Activated naive CD4-positive, alpha-beta T cell treated with anti-CD3 and anti-CD28 coated beads, Interleukin-2, amount 10 ng/mL, durations not matched to agents 7 days and 5 days (primary cell): Measurements from ENCODE around the gene VWA3A.
"Not testable (repeated sequence)": the region's sequence is repeated elsewhere in the genome, so short reads cannot be mapped to it uniquely, and the experiment has no call there.

Experiments used
- CTCF ChIA-PET: fragments of 350-600 bp; sonication (Branson Sonifier 250); formaldehyde crosslinking; loops from one replicate; lab custom pipeline; 2021; ENCODE audit warnings: antibody characterized with exemption; lab: Charles Lee
- DNase-seq: peaks from one replicate; pipeline ENCODE4 v3.0.0-alpha.2; 2020
- H3K27ac Mint-ChIP-seq: one replicate; pipeline ENCODE4 v1.8.0; 2021; ENCODE audit warnings: mild to moderate bottlenecking, moderate library complexity, mixed read lengths
- H3K27me3 Mint-ChIP-seq: one replicate; pipeline ENCODE4 v1.8.0; 2021; ENCODE audit warnings: mild to moderate bottlenecking, mixed read lengths
- H3K36me3 Mint-ChIP-seq: one replicate; pipeline ENCODE4 v1.8.0; 2021; ENCODE audit warnings: mixed read lengths
- H3K4me1 Mint-ChIP-seq: one replicate; pipeline ENCODE4 v1.8.0; 2021; ENCODE audit warnings: mixed read lengths
- H3K4me3 Mint-ChIP-seq: one replicate; pipeline ENCODE4 v1.8.0; 2021; ENCODE audit warnings: mild to moderate bottlenecking, moderate library complexity, mixed read lengths
- H3K9me3 Mint-ChIP-seq: one replicate; pipeline ENCODE4 v1.8.0; 2021; ENCODE audit warnings: mixed read lengths

The VWA3A gene

DNA sequence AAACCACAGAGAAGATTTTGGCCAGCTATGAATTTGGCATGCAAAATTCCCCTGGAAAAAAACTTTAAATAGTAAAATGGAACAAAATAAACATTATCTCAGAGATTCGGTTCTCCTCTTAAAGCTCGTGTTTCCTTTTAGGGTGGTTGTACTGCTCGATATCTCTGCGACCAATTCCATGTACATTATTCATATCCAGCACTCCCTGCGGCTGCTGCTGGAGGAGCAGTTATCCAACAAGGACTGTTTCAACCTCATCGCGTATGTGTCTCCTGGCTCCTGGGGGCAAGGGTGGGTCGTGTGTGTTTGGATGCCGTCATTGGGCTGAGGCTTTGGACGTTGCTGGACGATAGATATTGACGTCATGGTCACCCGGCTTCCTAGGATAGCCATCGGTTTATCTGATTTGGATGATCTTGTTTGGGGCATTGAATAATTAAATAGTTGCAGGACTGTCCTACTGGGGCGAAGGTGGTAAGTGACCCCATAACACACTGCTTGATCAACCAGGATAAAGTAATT lies 33.8 kb downstream of the VWA3A start:
- no peak overlapping the region for H3K27ac Mint-ChIP-seq
- H3K36me3 Mint-ChIP-seq, result no peaks in the 10 kb centered on the region
- no peaks in the 10 kb centered on the region for H3K4me1 Mint-ChIP-seq
- H3K27me3 Mint-ChIP-seq, result peaks cover 4% of the 10 kb centered on the region
- no peak overlapping the region for H3K4me3 Mint-ChIP-seq
- DNase-seq, result no peak
- no peaks in the 10 kb centered on the region for H3K9me3 Mint-ChIP-seq
- CTCF ChIA-PET, result no interaction called here

- H3K4me1 Mint-ChIP-seq, CTCF ChIA-PET, DNase-seq, H3K9me3 Mint-ChIP-seq, H3K36me3 Mint-ChIP-seq, H3K27ac Mint-ChIP-seq, H3K27me3 Mint-ChIP-seq, H3K4me3 Mint-ChIP-seq: not testable (repeated sequence)
Measured at GRCh38 chr16:22128537-22128936, 36.2 kb downstream of the VWA3A start.

DNA sequence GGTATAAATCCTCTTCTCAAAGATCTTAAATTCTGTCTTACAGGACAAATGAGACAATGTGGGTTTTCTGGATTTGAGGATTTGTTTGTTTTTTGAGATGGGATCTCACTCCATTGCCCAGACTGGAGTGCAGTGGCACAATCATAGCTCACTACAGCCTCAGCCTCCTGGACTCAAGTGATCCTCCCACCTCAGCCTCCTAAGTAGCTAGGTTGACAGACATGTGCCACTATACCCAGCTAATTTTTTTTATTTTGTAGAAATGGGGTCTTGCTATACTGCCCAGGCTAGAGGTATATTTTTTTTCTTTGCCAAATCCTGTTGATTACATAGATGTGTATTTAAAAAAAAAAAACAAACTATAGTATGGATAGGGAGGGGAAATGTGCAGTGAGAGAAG lies 38.2 kb downstream of the VWA3A start:
- no peaks in the 10 kb centered on the region for H3K4me1 Mint-ChIP-seq
- no peak for DNase-seq

DNA sequence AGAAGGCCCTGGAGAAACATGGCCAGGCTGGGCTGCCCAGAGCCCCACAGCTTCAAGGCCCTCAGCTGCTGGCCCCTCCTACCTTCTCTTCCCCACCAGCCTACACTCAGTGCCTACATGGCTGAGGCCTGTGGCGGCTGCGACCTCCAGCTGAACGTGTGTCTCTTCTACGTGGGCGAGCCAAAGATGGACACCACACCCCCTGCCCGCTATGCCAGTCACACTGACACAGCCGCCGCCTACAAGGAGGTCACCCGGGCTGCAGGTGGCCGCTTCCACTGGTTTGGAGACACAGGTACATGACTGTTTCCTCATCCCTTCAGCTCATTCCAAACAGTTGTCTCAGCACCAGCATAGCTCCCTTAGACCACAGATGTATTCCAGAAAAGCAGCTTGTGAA lies 40.5 kb downstream of the VWA3A start:
- no peak overlapping the region for H3K4me3 Mint-ChIP-seq

More for the DNA sequence above, 38.2 kb downstream of the VWA3A start:
- H3K9me3 Mint-ChIP-seq, result no peaks in the 10 kb centered on the region
- no peaks in the 10 kb centered on the region for H3K36me3 Mint-ChIP-seq
- no peak overlapping the region for H3K4me3 Mint-ChIP-seq
- CTCF ChIA-PET, result interaction anchor here (0.7 to 2.5 kb wide), 2 partner anchors 11 to 54 kb away, joined by 3 to 9 read pairs; no protein-coding TSS in a partner anchor
- H3K27ac Mint-ChIP-seq, result no peak overlapping the region
- peaks cover 4% of the 10 kb centered on the region for H3K27me3 Mint-ChIP-seq

DNA sequence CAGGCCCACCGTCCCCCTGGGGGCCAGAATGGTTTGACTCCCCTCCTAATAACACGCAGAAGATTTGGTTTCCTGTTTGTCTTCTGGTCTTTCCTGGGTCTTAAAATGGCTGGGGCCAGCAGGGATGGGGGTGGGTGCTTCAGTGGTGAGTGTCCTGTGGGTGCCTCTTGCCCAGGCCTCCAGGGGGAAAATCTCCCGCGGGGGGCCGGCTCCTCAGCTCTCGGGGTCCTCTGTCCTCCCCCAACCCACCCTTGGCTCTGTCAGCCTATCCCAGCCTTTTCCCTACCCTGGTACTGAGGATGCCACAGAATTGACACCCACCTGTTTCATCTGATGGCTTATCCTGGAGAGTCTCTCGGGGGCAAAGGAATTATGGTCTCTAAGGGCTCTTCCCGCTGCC lies 46.1 kb downstream of the VWA3A start:
- CTCF ChIA-PET, result no interaction called here
- DNase-seq, result no peak
- no peaks in the 10 kb centered on the region for H3K9me3 Mint-ChIP-seq
- H3K27ac Mint-ChIP-seq, result no peak overlapping the region
- no peaks in the 10 kb centered on the region for H3K4me1 Mint-ChIP-seq
- no peaks in the 10 kb centered on the region for H3K36me3 Mint-ChIP-seq
- H3K27me3 Mint-ChIP-seq, result peaks cover 14% of the 10 kb centered on the region
- no peak overlapping the region for H3K4me3 Mint-ChIP-seq

More for the DNA sequence above, 40.5 kb downstream of the VWA3A start:
- Mint-ChIP-seq H3K4me1 (no peaks in the 10 kb centered on the region), H3K9me3 (no peaks in the 10 kb centered on the region), H3K27ac (no peak overlapping the region), H3K27me3 (peaks cover 12% of the 10 kb centered on the region), H3K36me3 (no peaks in the 10 kb centered on the region)
- CTCF ChIA-PET, result interaction anchor here (0.7 to 2.5 kb wide), 2 partner anchors 9 to 169 kb away, joined by 3 to 9 read pairs; no protein-coding TSS in a partner anchor
- no peak for DNase-seq

GRCh38 chr16:22139008-22139407 lies 46.7 kb downstream of the VWA3A start:
- Mint-ChIP-seq H3K9me3 (no peaks in the 10 kb centered on the region), H3K36me3 (no peaks in the 10 kb centered on the region), H3K27me3 (peaks cover 14% of the 10 kb centered on the region), H3K4me1 (no peaks in the 10 kb centered on the region), H3K4me3 (no peak overlapping the region), H3K27ac (no peak overlapping the region)
- CTCF ChIA-PET, result no interaction called here
- DNase-seq, result no peak

DNA sequence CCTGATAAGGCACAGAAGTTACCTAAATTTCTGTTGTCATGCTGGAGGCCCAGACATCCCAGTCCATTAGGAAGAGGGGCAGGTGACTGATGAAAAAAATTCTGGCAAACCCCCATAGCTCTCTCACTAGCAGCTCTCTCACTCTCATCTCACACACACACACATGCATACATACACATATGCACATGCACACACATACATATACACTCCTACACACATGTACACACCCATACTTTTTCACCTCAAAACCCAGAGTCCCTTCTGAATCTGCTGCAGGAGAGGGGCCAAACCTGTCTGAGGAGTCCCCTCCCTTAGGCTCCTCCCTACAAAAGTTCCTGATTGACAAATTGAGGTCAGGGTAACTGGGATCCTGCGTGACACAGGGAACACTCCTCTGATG lies 47.4 kb downstream of the VWA3A start:
- no peak overlapping the region for H3K4me3 Mint-ChIP-seq
- CTCF ChIA-PET, result no interaction called here
- peaks cover 14% of the 10 kb centered on the region for H3K27me3 Mint-ChIP-seq
- no peaks in the 10 kb centered on the region for H3K4me1 Mint-ChIP-seq
- no peak for DNase-seq
- no peaks in the 10 kb centered on the region for H3K9me3 Mint-ChIP-seq
- no peaks in the 10 kb centered on the region for H3K36me3 Mint-ChIP-seq
- H3K27ac Mint-ChIP-seq, result no peak overlapping the region

DNA sequence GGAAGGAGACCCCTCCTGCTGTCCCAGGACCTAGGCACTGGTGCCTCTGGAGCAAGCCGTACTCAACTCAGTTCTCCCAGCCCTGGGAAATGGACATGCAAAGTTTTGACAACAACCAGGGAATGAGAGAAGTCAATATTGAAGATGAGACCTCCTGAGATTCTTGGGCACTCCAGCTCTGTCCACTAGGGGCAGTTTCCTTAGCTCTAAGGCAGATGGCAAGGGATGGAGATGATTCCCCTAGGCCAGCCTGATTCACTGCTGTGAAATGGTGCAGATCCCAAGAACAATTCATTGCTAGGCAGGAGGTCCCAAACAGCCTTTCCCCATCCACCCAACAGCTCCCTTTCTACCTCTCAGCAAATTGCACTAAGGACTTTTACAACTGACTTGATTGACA lies 49.4 kb downstream of the VWA3A start:
- Mint-ChIP-seq H3K36me3 (no peaks in the 10 kb centered on the region), H3K27me3 (peaks cover 13% of the 10 kb centered on the region), H3K4me3 (no peak overlapping the region), H3K27ac (no peak overlapping the region), H3K4me1 (no peaks in the 10 kb centered on the region), H3K9me3 (no peaks in the 10 kb centered on the region)
- no peak for DNase-seq
- CTCF ChIA-PET, result interaction anchor here (0.7 to 1.8 kb wide), 5 partner anchors 10 to 460 kb away, joined by 3 to 9 read pairs (median 3); no protein-coding TSS in a partner anchor

GRCh38 chr16:22144520-22144919 lies 52.2 kb downstream of the VWA3A start:
- no peak overlapping the region for H3K4me3 Mint-ChIP-seq
- H3K27ac Mint-ChIP-seq, result no peak overlapping the region
- no peaks in the 10 kb centered on the region for H3K36me3 Mint-ChIP-seq
- DNase-seq, result no peak
- H3K4me1 Mint-ChIP-seq, result no peaks in the 10 kb centered on the region
- peaks cover 13% of the 10 kb centered on the region for H3K27me3 Mint-ChIP-seq
- CTCF ChIA-PET, result no interaction called here
- H3K9me3 Mint-ChIP-seq, result no peaks in the 10 kb centered on the region

GRCh38 chr16:22147853-22148252 lies 55.5 kb downstream of the VWA3A start:
- Mint-ChIP-seq H3K9me3 (no peaks in the 10 kb centered on the region), H3K4me3 (no peak overlapping the region), H3K27me3 (peaks cover 11% of the 10 kb centered on the region), H3K4me1 (no peaks in the 10 kb centered on the region), H3K27ac (no peak overlapping the region), H3K36me3 (no peaks in the 10 kb centered on the region)
- CTCF ChIA-PET, result no interaction called here
- no peak for DNase-seq

DNA sequence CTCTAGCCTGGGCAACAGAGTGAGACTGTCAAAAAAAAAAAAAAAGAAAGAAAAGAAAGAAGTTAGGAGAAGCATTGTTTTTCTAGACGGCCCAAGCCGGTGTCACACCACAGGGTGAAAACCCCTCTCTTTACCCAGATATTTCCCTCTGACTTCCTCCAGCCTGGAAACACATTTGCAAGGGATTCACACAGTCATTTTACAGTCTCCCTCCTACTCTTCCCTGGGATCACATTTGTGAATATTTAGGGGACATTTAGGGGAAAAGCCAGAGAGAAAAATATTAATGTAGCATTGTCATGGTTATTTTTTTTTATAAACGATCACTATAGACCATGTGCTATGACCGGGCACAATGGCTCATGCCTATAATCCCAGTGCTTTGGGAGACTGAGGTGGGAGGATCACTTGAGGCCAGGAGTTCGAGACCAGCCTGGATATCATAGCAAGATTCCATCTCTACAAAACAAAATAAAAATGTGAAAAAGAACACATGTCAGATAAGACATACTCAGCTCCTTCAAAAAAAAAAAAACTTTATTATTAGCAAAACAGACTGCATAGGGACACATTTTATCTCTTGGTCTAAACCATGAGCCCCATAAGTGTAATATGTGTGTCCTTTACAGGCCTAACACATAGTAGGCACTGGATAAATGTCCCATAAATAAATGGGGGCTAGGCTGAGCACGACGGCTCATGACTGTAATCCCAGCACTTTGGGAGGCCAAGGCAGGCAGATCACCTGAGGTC lies 59.1 kb downstream of the VWA3A start:
- no peak overlapping the region for H3K4me3 Mint-ChIP-seq
- no peak for DNase-seq
- H3K36me3 Mint-ChIP-seq, result no peaks in the 10 kb centered on the region
- no peaks in the 10 kb centered on the region for H3K9me3 Mint-ChIP-seq
- H3K4me1 Mint-ChIP-seq, result no peaks in the 10 kb centered on the region
- CTCF ChIA-PET, result no interaction called here
- H3K27me3 Mint-ChIP-seq, result peaks cover 15% of the 10 kb centered on the region
- H3K27ac Mint-ChIP-seq, result no peak overlapping the region

DNA sequence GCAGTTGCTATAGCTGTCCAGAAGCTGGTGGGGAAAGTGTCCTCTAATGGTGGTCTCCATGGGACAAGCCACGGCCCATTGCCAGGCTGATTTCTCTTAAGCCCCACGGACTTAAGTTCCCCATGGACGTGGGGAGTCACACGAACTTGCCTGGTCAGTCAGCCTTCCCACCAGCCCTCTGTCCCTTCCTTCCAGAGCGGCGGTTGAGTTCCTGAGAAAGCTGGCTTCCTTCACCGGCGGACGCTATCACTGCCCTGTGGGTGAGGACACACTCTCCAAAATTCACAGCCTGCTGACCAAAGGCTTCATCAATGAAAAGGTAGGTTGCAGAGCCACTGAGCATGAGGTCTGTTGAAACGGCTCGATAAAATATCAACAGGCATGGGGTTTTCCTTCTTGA lies 60.0 kb downstream of the VWA3A start:
- no peak overlapping the region for H3K4me3 Mint-ChIP-seq
- no peaks in the 10 kb centered on the region for H3K4me1 Mint-ChIP-seq
- no peaks in the 10 kb centered on the region for H3K9me3 Mint-ChIP-seq
- H3K27me3 Mint-ChIP-seq, result peaks cover 16% of the 10 kb centered on the region
- H3K36me3 Mint-ChIP-seq, result no peaks in the 10 kb centered on the region
- DNase-seq, result no peak
- H3K27ac Mint-ChIP-seq, result no peak overlapping the region
- CTCF ChIA-PET, result no interaction called here

- H3K4me3 Mint-ChIP-seq, H3K27ac Mint-ChIP-seq, H3K36me3 Mint-ChIP-seq, DNase-seq, H3K9me3 Mint-ChIP-seq, H3K4me1 Mint-ChIP-seq, CTCF ChIA-PET: not testable (repeated sequence)
- peaks cover 20% of the 10 kb centered on the region for H3K27me3 Mint-ChIP-seq
Measured at GRCh38 chr16:22153078-22153477, 60.7 kb downstream of the VWA3A start.

DNA sequence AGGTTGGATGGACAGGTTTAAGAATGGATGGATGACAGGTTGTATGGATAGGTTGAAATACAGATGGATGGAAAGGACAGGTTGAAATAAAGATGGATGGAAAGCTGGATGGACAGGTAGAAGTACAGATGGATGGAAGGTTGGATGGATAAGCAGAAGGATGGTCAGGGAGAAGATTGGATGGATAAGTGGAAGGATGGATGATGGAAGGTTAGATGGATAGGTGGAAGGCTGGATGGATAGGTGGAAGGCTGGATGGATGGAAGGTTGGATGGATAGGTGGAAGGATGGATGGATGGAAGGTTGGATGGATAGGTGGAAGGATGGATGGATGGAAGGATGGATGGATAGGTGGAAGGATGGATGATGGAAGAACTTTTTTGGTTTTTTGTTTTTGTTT lies 69.1 kb downstream of the VWA3A start:
- H3K9me3 Mint-ChIP-seq, result no peaks in the 10 kb centered on the region
- H3K36me3 Mint-ChIP-seq, result no peaks in the 10 kb centered on the region
- H3K27ac Mint-ChIP-seq, result no peak overlapping the region
- H3K27me3 Mint-ChIP-seq, result peaks cover 58% of the 10 kb centered on the region
- H3K4me3 Mint-ChIP-seq, result peak overlapping the region; percentile 6
- CTCF ChIA-PET, result no interaction called here
- peaks cover 4% of the 10 kb centered on the region for H3K4me1 Mint-ChIP-seq
- DNase-seq, result no peak

DNA sequence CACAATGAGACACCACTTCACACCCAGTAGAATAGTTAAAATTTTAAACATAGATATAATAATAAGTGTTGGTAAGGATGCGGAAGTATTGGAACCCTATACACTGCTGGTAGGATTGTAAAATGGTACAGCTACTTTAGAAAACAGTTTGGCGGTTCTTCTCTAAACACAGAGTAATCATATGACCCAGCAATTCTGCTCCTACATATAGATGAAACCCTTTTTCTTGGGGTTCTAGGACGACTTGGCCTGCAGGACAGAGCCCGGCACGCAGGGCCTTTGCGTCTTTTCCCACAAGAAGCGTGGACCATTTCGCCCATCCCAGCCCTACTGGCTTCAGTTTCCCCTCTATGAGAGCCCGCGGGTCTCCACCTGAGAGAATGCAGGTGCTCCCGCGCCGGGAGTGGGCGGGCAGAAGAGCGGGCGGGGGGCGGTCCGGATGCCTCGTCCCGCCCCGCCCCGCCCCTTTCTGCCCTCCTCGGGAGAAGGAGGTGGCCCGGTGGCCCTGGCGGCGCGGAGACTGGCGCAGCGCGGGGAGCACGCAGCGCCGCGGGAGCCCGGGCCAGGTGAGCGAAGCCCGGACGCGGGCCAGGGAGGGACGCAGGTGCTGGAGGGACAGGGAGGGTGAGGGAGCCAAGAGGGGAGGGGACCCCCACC lies 69.8 kb downstream of the VWA3A start, which contains the start of gene SDR42E2:
SDR42E2 (plus strand) TSS at position 508 of the 657 bp plus-strand sequence. CDS start 3,077 bp downstream, outside the sequence.
- peak within 1 kb of the TSS; percentile 6 for H3K4me3 Mint-ChIP-seq
- no peak within 1 kb of the TSS for H3K27ac Mint-ChIP-seq
- peaks cover 4% of the 10 kb centered on the region for H3K4me1 Mint-ChIP-seq
- no peaks in the 10 kb centered on the region for H3K9me3 Mint-ChIP-seq
- CTCF ChIA-PET, result no interaction called here
- DNase-seq, result peak; percentile 56
- no peaks in the 10 kb centered on the region for H3K36me3 Mint-ChIP-seq
- H3K27me3 Mint-ChIP-seq, result peaks cover 57% of the 10 kb centered on the region
